ENCODE measurements around the gene SPACDR.

Gene SPACDR

DNA sequence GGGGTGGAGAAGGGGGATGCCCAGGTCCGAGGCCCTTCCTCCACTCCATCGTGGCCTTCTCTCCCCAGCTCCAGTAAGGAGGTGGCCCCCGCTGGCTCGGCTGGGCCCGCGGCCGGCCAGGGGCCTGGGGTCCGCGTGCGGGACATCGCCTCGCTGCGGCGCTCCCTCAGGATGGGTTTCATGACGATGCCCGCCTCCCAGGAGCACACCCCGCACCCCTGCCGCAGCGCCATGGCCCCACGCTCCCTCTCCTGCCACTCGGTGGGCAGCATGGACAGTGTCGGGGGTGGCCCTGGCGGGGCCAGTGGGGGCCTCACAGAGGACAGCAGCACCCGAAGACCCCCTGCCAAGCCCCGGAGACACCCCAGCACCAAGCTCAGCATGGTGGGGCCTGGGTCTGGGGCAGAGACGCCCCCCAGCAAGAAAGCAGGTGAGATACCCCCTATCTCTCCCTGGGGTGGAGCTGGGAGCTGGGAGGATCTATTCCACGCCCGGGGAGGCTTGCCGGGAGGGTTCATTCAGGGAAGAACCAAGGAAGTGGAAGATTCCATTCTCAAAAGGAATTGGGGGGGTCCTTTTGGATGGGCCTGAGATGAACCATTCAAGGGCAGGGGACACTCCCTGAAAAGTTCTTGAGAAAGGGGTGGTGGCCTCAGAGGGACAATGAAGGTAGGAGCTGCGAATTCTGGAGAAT lies 22.8 kb upstream of the SPACDR start:
- in situ Hi-C loops (cut with MboI; ENCODE audit: low pct_unique_long_range_greater_than_20kb, low sequenced_read_pairs), result no loop called here
- no peak for DNase-seq

DNA sequence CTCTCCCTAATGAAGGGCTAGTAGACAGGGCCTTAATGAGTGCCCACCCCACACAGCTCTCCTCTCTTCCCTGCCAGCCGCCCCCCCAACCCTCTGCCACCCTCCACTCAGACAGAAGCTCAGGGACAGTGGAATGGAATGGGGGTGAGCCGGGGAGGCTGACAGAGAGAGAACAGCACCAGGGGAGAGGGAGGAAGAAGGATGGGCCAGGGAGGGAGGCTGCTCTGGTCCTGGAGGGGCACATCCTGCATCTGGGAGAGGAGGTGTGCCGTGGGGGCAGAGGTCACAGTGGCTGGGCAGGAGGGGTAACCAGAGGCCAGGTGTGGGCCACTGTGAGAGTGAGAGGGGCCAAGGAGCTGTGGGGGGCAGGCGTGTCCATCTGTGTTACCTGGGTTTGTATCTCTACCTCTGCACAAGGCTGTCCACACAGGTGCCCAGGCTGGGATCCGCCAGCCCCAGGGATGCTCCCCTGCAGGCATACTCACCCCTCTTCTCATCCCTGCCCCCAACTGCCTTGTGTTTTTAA lies 22.1 kb upstream of the SPACDR start:
- in situ Hi-C loops (cut with MboI; ENCODE audit: low pct_unique_long_range_greater_than_20kb, low sequenced_read_pairs), result no loop called here
- no peak for DNase-seq

DNA sequence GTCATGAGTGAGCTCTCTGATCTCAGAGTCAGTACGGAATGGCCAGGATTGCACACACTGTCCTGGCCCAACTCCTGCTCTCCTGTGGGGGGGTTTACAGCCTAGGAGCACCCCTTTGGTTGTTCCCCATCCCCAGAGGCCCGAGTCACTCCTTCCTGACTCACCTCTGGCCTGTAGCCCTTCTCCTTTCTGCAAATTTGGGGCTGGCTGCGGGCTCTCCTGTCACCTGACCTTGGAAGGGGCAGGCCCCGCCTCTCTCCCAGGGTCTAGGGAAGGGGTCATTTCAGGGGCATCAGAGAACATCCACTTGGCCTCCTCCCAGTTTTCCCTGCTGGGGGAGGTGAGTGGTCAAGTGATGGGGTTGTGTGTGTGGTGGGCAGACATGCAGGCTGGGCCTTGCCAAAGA lies 21.4 kb upstream of the SPACDR start:
- in situ Hi-C loops (cut with MboI; ENCODE audit: low pct_unique_long_range_greater_than_20kb, low sequenced_read_pairs), result no loop called here

DNA sequence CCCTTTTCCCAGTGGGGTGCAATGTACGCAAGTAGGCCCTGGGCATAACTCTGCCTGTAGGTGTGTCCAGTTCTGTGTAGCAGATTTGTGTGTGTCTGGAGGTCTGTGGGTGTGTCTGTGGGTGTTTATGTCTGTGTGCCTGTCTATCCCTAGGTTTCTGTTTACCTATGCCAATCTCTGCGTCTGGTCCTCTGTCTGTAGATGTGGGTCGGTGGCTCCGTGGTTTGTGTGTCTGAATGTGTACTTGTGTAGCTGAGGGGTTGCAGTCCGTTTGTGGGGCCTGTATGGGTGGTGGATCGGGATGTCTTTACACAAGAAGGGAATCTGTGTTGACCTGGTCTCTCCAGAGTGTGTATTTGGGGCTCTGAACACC lies 20.6 kb upstream of the SPACDR start:
- in situ Hi-C loops (cut with MboI; ENCODE audit: low pct_unique_long_range_greater_than_20kb, low sequenced_read_pairs), result no loop called here
- DNase-seq, result no peak

More for the DNA sequence above, 21.4 kb upstream of the SPACDR start:
- no peak for DNase-seq

DNA sequence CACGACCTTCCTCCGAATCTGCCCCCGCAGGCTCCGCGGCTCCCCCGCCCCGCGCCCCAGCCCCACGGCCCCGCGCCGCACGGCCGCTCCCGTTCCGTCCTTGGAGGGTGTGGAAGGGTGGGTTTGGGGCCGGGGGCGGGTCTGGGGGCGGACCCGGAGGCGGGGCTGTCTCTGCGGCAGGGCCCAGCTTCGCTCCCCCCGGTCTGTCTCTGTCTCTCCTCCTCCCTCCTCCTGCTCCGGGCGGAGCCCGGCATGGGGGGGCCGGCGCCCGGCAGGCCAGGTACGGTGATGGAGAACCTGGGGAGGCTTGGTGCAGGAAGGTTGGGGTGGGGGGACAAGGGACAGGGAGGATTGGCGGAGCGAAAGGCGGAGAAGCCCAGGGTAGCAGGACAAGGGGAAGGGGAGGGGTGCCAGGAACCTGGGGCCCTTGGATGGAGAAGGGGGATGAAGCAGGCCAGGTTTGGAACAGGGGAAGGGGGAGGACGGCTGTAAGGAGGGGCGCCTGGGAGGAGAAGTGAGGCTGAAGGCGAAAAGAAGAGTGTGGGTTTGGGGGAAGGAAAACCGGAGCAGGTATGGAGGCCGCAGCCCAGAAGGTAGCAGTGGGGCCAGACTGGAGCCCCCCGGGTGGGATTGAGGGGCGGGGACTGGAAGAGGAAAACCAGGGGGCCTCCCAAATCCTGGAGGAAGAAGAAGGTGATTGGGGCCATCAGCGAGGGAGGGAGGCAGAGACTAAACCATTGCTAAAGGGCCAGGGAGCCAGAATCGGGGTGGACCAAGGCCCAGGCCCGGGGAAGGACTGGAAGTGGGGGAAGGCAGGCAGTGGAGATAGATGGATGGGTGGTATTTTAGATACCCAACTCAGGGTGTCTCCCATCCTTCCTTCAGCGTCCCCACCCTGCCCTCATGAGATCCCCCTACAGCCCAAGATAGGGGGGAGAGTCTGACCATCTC lies 19.9 kb upstream of the SPACDR start, which contains the start of gene NYAP1:
NYAP1 (plus strand) TSS at position 206 of the 951 bp plus-strand sequence. CDS start 1,385 bp downstream, outside the sequence.
- no peak for DNase-seq
- in situ Hi-C loops (cut with MboI; ENCODE audit: low pct_unique_long_range_greater_than_20kb, low sequenced_read_pairs), result no loop called here

DNA sequence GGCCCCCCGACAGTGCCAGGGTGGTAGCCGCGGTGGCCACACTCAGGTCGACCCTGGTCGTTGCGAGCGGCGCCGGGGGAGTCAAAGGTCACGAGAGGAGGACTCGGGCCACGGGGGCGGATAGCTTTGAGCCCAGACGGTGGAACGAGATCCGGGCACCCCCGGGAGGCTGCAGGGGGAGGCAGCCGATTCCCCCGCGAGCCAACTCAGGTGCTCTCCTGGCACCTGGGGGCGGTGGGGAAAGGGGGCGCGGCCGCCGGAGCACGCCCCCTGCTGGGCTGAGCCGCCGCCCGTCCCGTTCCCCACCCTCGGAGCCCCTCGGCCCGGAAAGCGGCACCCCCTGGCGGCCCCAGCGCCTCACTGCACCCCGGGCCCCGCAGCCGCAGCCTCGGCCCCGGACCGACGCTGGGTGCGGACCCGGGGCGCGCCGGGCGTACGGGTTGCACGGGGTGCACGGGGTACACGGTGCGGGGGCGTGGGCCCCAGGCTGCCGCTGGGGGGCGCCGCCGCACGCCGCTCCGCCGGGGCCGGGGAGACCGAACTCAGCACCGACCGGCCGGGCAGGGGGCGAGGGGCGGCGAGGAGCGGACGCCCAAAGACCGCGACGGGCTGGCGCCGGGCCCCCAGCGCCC lies 19.1 kb upstream of the SPACDR start:
- DNase-seq, result peak; percentile 75
- in situ Hi-C loops (cut with MboI; ENCODE audit: low pct_unique_long_range_greater_than_20kb, low sequenced_read_pairs), result no loop called here

DNA sequence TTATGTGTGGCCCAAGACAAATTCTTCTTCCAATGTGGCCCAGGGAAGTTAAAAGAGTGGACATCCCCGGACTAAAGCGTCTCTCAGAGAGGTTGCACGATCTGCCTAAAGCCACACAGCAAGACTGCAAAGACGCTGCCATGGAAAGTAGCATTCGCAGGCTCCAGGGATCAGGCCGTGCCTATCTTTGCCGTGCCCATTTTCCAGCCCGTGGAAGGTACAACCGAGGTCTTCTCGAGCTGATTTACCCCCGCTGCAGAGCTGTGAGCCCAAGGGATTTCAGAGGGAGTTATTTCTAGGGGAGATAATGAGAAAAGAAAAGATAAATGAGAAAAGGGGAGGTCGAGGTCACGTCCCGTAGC lies 18.6 kb upstream of the SPACDR start:
- in situ Hi-C loops (cut with MboI; ENCODE audit: low pct_unique_long_range_greater_than_20kb, low sequenced_read_pairs), result no loop called here
- DNase-seq, result no peak

DNA sequence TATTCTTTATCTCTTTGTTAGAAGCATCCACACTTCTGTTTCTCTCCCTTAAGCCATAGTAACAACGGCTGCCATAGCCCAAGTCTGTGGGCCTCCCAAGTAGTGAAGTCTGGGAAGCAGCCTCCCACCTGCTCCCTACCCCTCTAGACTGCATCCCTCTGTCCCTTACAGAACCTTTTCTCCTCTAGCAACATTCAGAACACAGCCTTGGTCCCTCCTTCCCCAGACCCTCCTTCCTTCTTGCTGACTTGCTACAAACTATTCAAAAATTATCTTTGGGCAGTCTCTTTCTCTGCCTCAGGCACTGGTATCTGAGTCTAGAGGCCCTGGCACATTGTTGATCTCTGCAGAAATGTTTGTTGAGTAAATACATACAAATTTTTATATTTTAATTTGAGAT lies 17.4 kb upstream of the SPACDR start:
- in situ Hi-C loops (cut with MboI; ENCODE audit: low pct_unique_long_range_greater_than_20kb, low sequenced_read_pairs), result no loop called here
- no peak for DNase-seq

DNA sequence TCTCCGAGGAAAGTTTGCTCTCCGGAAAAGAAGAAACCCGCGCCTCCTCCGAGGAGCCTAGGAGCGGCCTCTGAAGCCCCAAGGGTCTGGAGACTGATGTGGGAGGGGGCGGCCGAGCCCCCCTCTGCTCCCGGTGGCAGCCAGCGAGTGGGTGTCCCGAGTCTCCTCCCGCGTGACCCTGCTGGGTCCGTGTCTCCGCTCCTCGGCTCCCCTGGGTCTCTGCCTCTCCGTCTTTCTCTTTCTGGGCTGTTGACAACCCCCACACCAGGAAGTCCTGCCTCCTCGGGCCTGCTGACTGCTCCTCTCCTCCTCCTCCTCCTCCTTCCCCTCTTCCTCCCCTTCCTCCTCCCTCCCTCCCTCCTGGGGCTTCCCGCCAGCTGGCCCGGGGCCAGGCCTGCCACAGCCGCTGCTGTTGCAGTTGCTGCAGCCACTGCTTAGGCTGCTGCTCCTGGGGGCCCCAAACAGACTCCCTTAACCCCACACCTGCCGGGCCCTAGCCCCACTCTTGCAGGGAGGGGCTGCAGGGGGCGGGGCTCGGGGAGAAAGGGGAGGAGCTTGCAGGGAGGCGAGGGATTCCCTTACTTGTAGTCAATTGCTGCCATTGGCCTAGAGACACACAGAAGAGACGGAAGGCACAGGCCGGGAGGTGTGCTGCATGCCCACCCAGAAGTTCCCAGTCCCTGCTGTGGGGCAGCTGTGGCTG lies 15.0 kb upstream of the SPACDR start, which contains the start of gene TSC22D4:
TSC22D4 (minus strand) TSS at position 257 of the 703 bp plus-strand sequence. CDS start 1,176 bp downstream, outside the sequence.
- in situ Hi-C loops (cut with MboI; ENCODE audit: low pct_unique_long_range_greater_than_20kb, low sequenced_read_pairs), result loop anchor here (10.0 kb wide), 1 partner anchor 66 kb away; no protein-coding TSS in a partner anchor
- DNase-seq, result peak; percentile 97

DNA sequence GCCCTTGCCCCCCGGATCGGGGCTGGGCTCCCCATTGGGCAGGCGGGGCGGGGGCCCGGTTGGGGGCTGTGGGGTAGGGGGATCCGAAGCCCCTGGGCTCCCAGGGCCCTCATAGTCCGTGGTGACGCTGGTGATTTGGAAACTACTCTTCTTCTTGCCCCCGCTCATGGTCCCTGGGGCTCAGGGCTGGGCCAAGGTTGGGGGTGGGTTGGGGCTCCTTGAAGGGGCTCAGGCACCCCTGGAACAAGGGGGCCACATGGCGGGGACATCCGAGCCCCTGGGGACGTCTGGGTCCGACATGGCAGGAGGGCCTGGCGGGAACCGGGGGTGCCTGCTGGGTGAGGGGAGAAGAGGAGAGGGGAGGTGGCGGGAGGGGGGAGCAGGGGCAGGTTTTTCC lies 13.8 kb upstream of the SPACDR start:
- in situ Hi-C loops (cut with MboI; ENCODE audit: low pct_unique_long_range_greater_than_20kb, low sequenced_read_pairs), result loop anchor here (10.0 kb wide), 1 partner anchor 67 kb away; no protein-coding TSS in a partner anchor

DNA sequence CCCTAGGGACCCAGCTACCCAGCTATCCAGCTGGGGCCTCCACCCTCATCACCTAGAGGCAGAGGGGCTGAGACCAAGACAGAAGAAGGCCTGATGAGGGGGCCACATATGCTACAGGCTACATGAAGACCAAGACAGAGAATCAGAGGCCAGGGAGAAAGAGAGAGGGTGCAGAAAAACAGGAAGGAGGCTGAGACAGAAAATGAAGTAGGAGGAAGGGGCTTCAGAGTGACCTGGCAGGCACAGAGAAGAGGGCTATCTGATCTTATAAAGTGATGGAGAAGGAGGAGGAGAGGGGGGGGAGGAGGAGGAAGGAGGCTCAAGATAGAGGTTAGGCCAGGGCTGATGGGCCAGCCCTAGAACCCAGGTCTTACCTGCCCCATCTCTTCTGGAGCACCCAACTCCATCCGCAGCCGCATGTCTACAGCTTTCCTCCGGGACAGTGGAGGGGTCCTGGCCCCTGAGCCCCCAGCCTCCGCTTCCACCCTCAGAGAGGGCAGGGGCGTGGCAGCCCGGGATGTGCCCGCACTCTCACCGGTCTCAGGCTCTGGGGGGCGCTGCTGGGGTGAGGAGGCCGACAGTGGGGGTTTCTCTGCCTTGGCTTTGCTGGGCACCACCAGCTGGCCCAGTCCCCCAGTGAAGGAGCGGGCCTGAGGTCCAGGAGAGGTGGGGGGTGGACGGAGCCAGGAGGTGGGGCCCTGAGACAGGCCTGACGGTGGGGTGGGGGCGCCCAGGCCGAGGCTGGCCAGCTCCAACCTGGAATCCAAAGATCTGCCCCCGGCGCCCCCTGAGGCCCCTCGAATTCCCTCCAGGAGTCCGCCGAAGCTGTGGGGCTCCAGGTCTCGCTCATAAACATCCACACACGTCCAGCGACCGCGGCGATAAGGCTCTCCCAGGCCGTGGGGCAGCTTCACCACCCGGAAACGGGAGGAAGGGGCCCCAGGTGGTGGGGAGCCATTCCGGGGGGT lies 13.1 kb upstream of the SPACDR start:
- in situ Hi-C loops (cut with MboI; ENCODE audit: low pct_unique_long_range_greater_than_20kb, low sequenced_read_pairs), result loop anchor here (10.0 kb wide), 1 partner anchor 68 kb away; no protein-coding TSS in a partner anchor
- DNase-seq, result peak; percentile 47

More for the DNA sequence above, 13.8 kb upstream of the SPACDR start:
- DNase-seq, result no peak

DNA sequence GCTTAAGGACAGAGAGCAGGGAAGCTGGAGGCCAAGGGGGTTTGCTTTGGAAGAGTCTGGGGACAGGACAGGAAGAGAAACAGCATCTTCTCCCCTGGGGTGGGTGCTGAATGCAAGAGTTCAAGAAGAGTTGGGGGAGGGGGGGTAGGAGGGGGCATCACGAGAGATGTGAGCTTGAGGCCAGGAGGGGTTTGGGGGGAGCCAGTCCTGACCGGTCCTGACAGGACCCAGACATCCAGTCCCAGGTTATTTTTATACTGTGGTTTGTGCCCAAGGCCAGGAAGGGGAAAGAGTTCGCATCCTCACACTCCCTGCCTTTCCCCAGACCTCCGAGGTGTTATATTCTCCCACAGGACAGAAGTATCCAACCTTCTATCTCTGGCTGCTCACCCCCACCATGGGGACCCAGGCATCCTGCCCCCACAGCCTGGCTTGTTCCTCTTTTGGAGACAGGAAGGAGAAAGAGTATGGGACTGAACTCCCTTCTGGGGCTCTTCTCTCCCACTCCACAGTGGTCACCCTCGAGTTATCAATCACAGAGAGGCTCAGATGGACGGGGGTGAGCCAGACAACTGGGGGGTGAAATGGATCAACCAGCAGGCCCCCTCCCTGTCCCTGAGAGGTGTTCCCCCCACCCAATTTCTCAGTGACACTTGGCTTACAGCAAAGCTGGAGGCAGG lies 12.2 kb upstream of the SPACDR start:
- in situ Hi-C loops (cut with MboI; ENCODE audit: low pct_unique_long_range_greater_than_20kb, low sequenced_read_pairs), result loop anchor here (10.0 kb wide), 1 partner anchor 69 kb away; no protein-coding TSS in a partner anchor
- DNase-seq, result no peak

DNA sequence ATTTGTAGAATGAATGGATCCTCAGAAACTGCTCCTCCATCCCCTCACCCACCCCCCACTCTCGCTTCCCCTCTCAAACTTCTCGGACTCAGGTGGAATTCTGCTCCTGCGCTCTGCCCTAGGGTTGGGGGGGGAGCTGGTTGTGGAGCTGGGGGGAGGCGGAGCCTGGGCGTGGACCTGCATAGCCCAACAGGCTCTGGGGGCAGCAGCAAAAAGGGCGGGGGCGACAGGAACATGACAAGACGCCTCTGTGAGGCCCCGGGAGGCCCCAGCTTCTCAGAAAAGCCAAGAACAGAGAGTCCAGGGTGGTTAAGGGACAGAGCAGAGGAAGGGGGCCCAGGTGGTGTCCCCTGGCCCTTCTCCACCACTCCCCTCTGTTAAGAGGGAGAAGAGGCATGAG lies 11.5 kb upstream of the SPACDR start:
- DNase-seq, result no peak
- in situ Hi-C loops (cut with MboI; ENCODE audit: low pct_unique_long_range_greater_than_20kb, low sequenced_read_pairs), result loop anchor here (10.0 kb wide), 1 partner anchor 69 kb away; no protein-coding TSS in a partner anchor

DNA sequence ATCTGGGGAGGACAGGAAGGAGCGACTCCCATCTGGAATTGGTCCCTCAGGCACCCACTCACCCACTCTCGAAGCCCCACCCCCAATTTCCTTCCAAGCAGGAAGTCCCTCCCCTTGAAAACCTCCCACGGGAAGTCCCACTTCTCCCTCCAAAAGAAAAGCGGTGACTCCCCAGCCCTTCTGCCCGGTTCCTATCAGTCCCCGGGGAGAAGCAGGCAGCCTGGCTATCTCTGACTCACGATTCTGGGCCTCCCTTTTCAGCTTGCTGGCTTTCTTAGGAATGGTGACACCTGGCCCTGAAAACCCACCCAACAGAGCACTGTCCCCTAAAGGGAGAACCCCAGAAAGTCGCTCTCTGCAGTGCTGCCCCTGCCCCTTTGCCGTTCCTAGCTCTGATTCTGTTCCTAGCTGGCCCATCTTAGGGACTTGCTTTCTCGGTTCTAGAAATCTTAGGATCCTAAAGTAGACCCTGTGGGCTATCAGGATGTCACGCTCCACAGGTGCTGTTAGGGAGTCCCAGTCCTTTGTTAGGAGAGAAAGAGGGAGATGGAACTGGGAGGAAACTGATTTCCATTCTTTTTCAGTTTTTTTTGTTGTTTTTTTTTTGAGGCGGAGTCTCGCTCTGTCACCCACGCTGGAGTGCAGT lies 8.9 kb upstream of the SPACDR start:
- DNase-seq, result no peak
- in situ Hi-C loops (cut with MboI; ENCODE audit: low pct_unique_long_range_greater_than_20kb, low sequenced_read_pairs), result loop anchor here (10.0 kb wide), 1 partner anchor 72 kb away; no protein-coding TSS in a partner anchor

DNA sequence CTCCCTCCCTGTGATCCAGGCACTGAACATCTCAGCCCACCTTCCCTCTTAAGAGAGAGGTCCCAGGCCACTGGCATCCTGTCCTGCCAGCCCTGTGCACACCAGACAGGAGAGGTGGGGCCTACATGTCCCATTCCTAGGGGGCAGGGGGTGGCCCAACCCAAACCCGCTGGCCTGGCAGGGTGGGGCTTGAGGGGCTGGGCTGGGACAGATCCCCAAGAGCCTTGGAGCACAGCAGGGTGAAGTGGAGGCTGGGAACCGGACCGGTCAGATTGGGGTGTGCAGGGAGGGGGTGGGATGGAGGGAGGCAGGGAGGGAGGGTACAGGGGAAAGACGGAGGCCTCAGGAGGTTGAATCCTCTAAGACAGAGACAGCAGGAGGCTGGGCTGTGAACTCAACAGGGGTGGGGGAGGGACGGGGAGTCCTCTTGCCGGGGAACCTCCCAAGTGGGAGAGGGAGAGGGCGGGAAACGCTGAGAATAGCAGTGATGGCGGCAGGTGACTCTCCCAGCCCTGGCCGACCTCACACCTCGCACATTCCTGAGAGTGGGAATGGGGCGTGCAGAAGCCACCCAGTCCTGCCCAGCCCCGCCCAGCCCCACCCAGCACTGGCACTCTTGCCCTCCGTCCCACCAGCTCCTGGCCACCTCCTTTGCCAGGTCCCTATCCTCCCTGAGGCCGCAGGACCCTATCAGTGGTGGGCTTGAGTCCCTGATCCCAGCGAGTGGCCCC lies 8.2 kb upstream of the SPACDR start:
- no peak for DNase-seq
- in situ Hi-C loops (cut with MboI; ENCODE audit: low pct_unique_long_range_greater_than_20kb, low sequenced_read_pairs), result loop anchor here (10.0 kb wide), 1 partner anchor 73 kb away; no protein-coding TSS in a partner anchor

DNA sequence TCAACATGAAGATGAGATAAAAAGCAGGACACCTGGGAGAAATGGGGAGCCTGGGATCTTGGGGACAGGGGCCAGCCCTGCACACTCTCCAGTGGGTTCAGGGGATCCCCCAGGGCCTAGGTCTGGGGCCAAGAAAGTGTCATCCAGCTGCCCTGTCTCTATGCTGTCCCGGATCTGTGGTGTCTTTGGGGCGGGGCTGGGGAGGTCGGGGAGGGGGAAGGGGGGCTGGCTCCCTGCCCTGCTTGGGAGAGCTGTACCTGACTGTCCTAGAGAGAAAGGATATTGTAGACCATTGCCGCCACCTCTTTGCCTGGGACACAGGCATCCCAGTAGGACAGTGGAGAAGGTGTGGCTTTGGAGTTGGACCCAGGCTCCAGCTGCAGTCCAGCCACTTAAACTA lies 7.0 kb upstream of the SPACDR start:
- in situ Hi-C loops (cut with MboI; ENCODE audit: low pct_unique_long_range_greater_than_20kb, low sequenced_read_pairs), result loop anchor here (10.0 kb wide), 1 partner anchor 74 kb away; no protein-coding TSS in a partner anchor
- DNase-seq, result no peak

Measured in KBM-7 (cell line).